Neural progenitor cell (in vitro differentiated cells): ENCODE data around the gene TRIM14.

Experiments
- CTCF ChIP-seq: fragments of 200-600 bp; sonication (generic); IDR thresholded peaks from 2 replicates; pipeline ENCODE4 v1.5.1; 2017; ENCODE audit warnings: antibody characterized with exemption, mild to moderate bottlenecking
- EZH2 ChIP-seq: fragments of 200-600 bp; sonication (generic); IDR thresholded peaks from 2 replicates; pipeline ENCODE4 v1.6.1; 2017; ENCODE audit warnings: antibody characterized with exemption, mild to moderate bottlenecking, moderate library complexity

GRCh38 chr9:98107926-98108325, 11.1 kb downstream of the TRIM14 start:
- TF ChIP-seq CTCF (no peak), EZH2 (no peak)
